ENCODE data around the gene SLC44A1.

DNA sequence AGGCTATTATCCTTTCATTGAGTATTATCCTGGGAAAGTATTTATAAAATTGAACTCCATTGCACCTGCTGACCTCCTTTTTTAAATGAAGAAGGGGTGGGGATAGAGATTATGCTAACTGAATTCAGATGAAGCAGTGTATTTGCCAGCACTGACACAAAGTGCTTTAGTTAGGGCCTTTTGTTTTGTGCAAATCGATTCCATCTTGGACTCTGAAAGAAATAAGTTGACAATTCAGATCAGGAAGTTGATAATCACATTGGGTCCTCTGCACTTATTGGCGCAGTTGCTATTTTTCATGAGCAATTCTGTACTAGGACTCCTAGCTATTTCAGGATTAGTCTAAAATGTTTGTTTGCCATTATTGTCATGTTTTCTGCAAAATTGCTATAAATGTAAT is 101.8 kb downstream of the SLC44A1 start:
- TF ChIP-seq POLR2AphosphoS5 (IDR thresholded peaks at IDR 0.05) = no peak
- TF ChIP-seq, protein P1, sequence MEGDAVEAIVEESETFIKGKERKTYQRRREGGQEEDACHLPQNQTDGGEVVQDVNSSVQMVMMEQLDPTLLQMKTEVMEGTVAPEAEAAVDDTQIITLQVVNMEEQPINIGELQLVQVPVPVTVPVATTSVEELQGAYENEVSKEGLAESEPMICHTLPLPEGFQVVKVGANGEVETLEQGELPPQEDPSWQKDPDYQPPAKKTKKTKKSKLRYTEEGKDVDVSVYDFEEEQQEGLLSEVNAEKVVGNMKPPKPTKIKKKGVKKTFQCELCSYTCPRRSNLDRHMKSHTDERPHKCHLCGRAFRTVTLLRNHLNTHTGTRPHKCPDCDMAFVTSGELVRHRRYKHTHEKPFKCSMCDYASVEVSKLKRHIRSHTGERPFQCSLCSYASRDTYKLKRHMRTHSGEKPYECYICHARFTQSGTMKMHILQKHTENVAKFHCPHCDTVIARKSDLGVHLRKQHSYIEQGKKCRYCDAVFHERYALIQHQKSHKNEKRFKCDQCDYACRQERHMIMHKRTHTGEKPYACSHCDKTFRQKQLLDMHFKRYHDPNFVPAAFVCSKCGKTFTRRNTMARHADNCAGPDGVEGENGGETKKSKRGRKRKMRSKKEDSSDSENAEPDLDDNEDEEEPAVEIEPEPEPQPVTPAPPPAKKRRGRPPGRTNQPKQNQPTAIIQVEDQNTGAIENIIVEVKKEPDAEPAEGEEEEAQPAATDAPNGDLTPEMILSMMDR (IDR thresholded peaks at IDR 0.05) = no peak

Measured in upper lobe of left lung (tissue), 4 donors.